Measurements from ENCODE around the gene TET1. TPM values are rescaled to one million over a fixed set of nuclear protein-coding genes. Genes with fewer than 3 reads are reported as not detected.
"Not testable (repeated sequence)": the region's sequence is repeated elsewhere in the genome, so short reads cannot be mapped to it uniquely, and the experiment has no call there.

Gene TET1
- total RNA-seq, 1 donor from 2014 or later = 0.52 TPM

GRCh38 chr10:68565658-68566057, 5.5 kb downstream of the TET1 start:
- no peak for TF ChIP-seq CTCF (conservative IDR thresholded peaks at IDR 0.05; ENCODE audit: low read depth, low read length)
- DNase-seq (ENCODE audit: low read depth) = no peak
- H3K4me3 ChIP-seq (ENCODE audit: low read depth, low read length) = no peak overlapping the region

GRCh38 chr10:68566351-68566750, 6.2 kb downstream of the TET1 start:
- no peak overlapping the region for H3K4me3 ChIP-seq (ENCODE audit: low read depth, low read length)
- TF ChIP-seq CTCF (conservative IDR thresholded peaks at IDR 0.05; ENCODE audit: low read depth, low read length) = no peak
- no peak for DNase-seq (ENCODE audit: low read depth)

- H3K4me3 ChIP-seq (ENCODE audit: low read depth, low read length) = no peak overlapping the region
- no peak for TF ChIP-seq CTCF (conservative IDR thresholded peaks at IDR 0.05; ENCODE audit: low read depth, low read length)
- DNase-seq (ENCODE audit: low read depth) = no peak
These were observed 6.8 kb downstream of the TET1 start for GRCh38 chr10:68566955-68567354.

GRCh38 chr10:68572151-68572550, 12.0 kb downstream of the TET1 start:
- no peak for DNase-seq (ENCODE audit: low read depth)
- no peak for TF ChIP-seq CTCF (conservative IDR thresholded peaks at IDR 0.05; ENCODE audit: low read depth, low read length)
- H3K4me3 ChIP-seq (ENCODE audit: low read depth, low read length) = no peak overlapping the region

- DNase-seq (ENCODE audit: low read depth) = no peak
- no peak overlapping the region for H3K4me3 ChIP-seq (ENCODE audit: low read depth, low read length)
- TF ChIP-seq CTCF (conservative IDR thresholded peaks at IDR 0.05; ENCODE audit: low read depth, low read length) = no peak
These were observed 13.9 kb downstream of the TET1 start for GRCh38 chr10:68574051-68574450.

- no peak overlapping the region for H3K4me3 ChIP-seq (ENCODE audit: low read depth, low read length)
- DNase-seq (ENCODE audit: low read depth) = no peak
- no peak for TF ChIP-seq CTCF (conservative IDR thresholded peaks at IDR 0.05; ENCODE audit: low read depth, low read length)
These were observed 16.0 kb downstream of the TET1 start for GRCh38 chr10:68576118-68576517.

GRCh38 chr10:68578974-68579373, 18.8 kb downstream of the TET1 start:
- DNase-seq (ENCODE audit: low read depth) = no peak
- TF ChIP-seq CTCF (conservative IDR thresholded peaks at IDR 0.05; ENCODE audit: low read depth, low read length) = no peak
- no peak overlapping the region for H3K4me3 ChIP-seq (ENCODE audit: low read depth, low read length)

- not testable (repeated sequence) for H3K4me3 ChIP-seq (ENCODE audit: low read depth, low read length); DNase-seq (ENCODE audit: low read depth)
These were observed 24.1 kb downstream of the TET1 start for GRCh38 chr10:68584187-68584586.
